DLD1 (cell line): ENCODE results near the gene ZNF532.
"Not testable (repeated sequence)": the region's sequence is repeated elsewhere in the genome, so short reads cannot be mapped to it uniquely, and the experiment has no call there.

Source experiments
- in situ Hi-C: cut with HindIII; loops from 2 replicates; pipeline ENCODE4 v1.10.0; 2017; ENCODE audit warnings: low sequenced_read_pairs

The ZNF532 gene

GRCh38 chr18:58850786-58851469, 13.7 kb upstream of the ZNF532 start:
- in situ Hi-C loops = no loop called here

GRCh38 chr18:58851856-58852255, 12.8 kb upstream of the ZNF532 start:
- in situ Hi-C loops = no loop called here

- in situ Hi-C loops = no loop called here
Observed at GRCh38 chr18:58852629-58853028, 12.0 kb upstream of the ZNF532 start.

- in situ Hi-C loops = no loop called here
Observed at GRCh38 chr18:58853561-58853960, 11.1 kb upstream of the ZNF532 start.

- in situ Hi-C loops = not testable (repeated sequence)
Observed at GRCh38 chr18:58855521-58855920, 9.2 kb upstream of the ZNF532 start.

- in situ Hi-C loops = no loop called here
Observed at GRCh38 chr18:58856881-58857280, 7.8 kb upstream of the ZNF532 start.

GRCh38 chr18:58858591-58859468, 5.8 kb upstream of the ZNF532 start:
- in situ Hi-C loops = no loop called here

GRCh38 chr18:58859907-58860306, 4.8 kb upstream of the ZNF532 start:
- in situ Hi-C loops = no loop called here

- in situ Hi-C loops = no loop called here
Observed at GRCh38 chr18:58860747-58861231, 3.9 kb upstream of the ZNF532 start.

GRCh38 chr18:58861353-58861752, 3.3 kb upstream of the ZNF532 start:
- in situ Hi-C loops = no loop called here

GRCh38 chr18:58861861-58862301, 2.8 kb upstream of the ZNF532 start:
- in situ Hi-C loops = no loop called here

- in situ Hi-C loops = no loop called here
Observed at GRCh38 chr18:58862356-58862755, 2.3 kb upstream of the ZNF532 start.

GRCh38 chr18:58862851-58863538, 1.7 kb upstream of the ZNF532 start:
- in situ Hi-C loops = no loop called here

GRCh38 chr18:58863539-58864145, 1.0 kb upstream of the ZNF532 start:
- in situ Hi-C loops = no loop called here

GRCh38 chr18:58865033-58865590, 435 bp downstream of the ZNF532 start:
- in situ Hi-C loops = no loop called here

- in situ Hi-C loops = no loop called here
Observed at GRCh38 chr18:58865701-58866065, 1.0 kb downstream of the ZNF532 start.

- in situ Hi-C loops = no loop called here
Observed at GRCh38 chr18:58866066-58866772, 1.5 kb downstream of the ZNF532 start.

- in situ Hi-C loops = no loop called here
Observed at GRCh38 chr18:58866773-58867150, 2.1 kb downstream of the ZNF532 start.

- in situ Hi-C loops = no loop called here
Observed at GRCh38 chr18:58867281-58867961, 2.7 kb downstream of the ZNF532 start.

GRCh38 chr18:58868440-58868839, 3.8 kb downstream of the ZNF532 start:
- in situ Hi-C loops = no loop called here
